VCaP (cell line): ENCODE data around the gene COX18.

Source experiments
- H3K27ac ChIP-seq: fragments of 450-650 bp; 2 replicates; pipeline ENCODE4 v1.5.1; 2017
- TF ChIP-seq, protein P1 (sequence below): fragments of 450-650 bp; conservative IDR thresholded peaks from 2 replicates; pipeline ENCODE4 v1.5.1; 2017; ENCODE audit warnings: mild to moderate bottlenecking, moderate library complexity

COX18 gene

GRCh38 chr4:73019462-73020047 lies 50.0 kb downstream of the COX18 start:
- H3K27ac ChIP-seq = no peak overlapping the region
- TF ChIP-seq, protein P1, sequence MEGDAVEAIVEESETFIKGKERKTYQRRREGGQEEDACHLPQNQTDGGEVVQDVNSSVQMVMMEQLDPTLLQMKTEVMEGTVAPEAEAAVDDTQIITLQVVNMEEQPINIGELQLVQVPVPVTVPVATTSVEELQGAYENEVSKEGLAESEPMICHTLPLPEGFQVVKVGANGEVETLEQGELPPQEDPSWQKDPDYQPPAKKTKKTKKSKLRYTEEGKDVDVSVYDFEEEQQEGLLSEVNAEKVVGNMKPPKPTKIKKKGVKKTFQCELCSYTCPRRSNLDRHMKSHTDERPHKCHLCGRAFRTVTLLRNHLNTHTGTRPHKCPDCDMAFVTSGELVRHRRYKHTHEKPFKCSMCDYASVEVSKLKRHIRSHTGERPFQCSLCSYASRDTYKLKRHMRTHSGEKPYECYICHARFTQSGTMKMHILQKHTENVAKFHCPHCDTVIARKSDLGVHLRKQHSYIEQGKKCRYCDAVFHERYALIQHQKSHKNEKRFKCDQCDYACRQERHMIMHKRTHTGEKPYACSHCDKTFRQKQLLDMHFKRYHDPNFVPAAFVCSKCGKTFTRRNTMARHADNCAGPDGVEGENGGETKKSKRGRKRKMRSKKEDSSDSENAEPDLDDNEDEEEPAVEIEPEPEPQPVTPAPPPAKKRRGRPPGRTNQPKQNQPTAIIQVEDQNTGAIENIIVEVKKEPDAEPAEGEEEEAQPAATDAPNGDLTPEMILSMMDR = peak; percentile 95

- TF ChIP-seq, protein P1 = no peak
- peak overlapping the region; percentile 1; the same call in 1 of the 2 replicates for H3K27ac ChIP-seq
Observed at GRCh38 chr4:73018595-73018994, 50.9 kb downstream of the COX18 start.

GRCh38 chr4:73013310-73013709 lies 56.2 kb downstream of the COX18 start:
- TF ChIP-seq, protein P1 = no peak
- no peak overlapping the region for H3K27ac ChIP-seq

- TF ChIP-seq, protein P1 = no peak
Observed at GRCh38 chr4:73012673-73013072, 56.8 kb downstream of the COX18 start.

GRCh38 chr4:73011629-73011985 lies 57.9 kb downstream of the COX18 start:
- no peak overlapping the region for H3K27ac ChIP-seq
- TF ChIP-seq, protein P1 = no peak

More at GRCh38 chr4:73012673-73013072, 56.8 kb downstream of the COX18 start:
- H3K27ac ChIP-seq = no peak overlapping the region

- TF ChIP-seq, protein P1 = no peak
- H3K27ac ChIP-seq = no peak overlapping the region
Observed at GRCh38 chr4:73010789-73011628, 58.5 kb downstream of the COX18 start.

DNA sequence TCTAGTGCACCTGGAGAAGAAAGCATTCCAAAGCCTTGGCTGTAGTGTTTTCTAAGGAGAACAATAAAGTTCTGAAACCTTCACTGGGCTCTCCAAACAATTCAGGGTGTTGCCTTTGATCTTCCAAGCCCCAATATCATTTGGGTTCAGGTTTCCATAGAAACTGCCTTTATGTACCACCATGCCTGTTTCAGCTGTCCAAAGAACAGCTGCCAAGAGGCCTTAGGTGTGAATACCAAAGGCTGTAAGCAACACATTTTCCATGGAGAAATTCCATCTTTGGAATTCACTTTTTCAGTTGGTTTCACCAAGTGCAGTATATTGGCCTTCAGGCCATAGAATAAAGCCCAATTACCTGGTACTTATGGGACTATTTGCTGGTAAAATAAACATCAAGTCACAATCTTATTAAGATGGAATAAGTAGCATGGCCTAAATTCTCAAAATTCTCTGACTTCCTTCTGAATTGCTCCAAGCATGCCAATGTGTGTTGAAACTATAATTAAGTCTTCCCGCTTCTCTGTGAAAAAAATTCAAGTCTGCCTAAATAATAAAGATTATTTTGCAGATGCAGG lies 61.9 kb downstream of the COX18 start:
- TF ChIP-seq, protein P1 = no peak
- no peak overlapping the region for H3K27ac ChIP-seq
